Vagina (tissue), 2 donors: ENCODE data around the gene CCRL2.

ENCODE experiments used
- POLR2A ChIP-seq, 2 donors: fragments of 450-650 bp; IDR thresholded peaks; one replicate each; pipeline ENCODE4 v1.6.1; 2017; ENCODE audit warnings: antibody characterized with exemption in 2 of 2, mild to moderate bottlenecking in 2 of 2, moderate library complexity in 2 of 2
- TF ChIP-seq, protein P1 (sequence below), 3 experiments: fragments of 450-650 bp in 2 of 3; fragments of 200-600 bp in 1 of 3; sonication (generic) in 1 of 3; IDR thresholded peaks; one replicate each; pipeline ENCODE4 v1.5.1; 2017 to 2019; ENCODE audit warnings: antibody characterized with exemption in 3 of 3, mild to moderate bottlenecking in 2 of 3, moderate library complexity in 2 of 3

DNA sequence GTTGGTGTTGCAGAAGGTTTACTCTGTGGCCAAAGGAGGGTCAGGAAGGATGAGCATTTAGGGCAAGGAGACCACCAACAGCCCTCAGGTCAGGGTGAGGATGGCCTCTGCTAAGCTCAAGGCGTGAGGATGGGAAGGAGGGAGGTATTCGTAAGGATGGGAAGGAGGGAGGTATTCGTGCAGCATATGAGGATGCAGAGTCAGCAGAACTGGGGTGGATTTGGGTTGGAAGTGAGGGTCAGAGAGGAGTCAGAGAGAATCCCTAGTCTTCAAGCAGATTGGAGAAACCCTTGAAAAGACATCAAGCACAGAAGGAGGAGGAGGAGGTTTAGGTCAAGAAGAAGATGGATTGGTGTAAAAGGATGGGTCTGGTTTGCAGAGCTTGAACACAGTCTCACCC, 32.3 kb upstream of the CCRL2 start:
- TF ChIP-seq, protein P1, sequence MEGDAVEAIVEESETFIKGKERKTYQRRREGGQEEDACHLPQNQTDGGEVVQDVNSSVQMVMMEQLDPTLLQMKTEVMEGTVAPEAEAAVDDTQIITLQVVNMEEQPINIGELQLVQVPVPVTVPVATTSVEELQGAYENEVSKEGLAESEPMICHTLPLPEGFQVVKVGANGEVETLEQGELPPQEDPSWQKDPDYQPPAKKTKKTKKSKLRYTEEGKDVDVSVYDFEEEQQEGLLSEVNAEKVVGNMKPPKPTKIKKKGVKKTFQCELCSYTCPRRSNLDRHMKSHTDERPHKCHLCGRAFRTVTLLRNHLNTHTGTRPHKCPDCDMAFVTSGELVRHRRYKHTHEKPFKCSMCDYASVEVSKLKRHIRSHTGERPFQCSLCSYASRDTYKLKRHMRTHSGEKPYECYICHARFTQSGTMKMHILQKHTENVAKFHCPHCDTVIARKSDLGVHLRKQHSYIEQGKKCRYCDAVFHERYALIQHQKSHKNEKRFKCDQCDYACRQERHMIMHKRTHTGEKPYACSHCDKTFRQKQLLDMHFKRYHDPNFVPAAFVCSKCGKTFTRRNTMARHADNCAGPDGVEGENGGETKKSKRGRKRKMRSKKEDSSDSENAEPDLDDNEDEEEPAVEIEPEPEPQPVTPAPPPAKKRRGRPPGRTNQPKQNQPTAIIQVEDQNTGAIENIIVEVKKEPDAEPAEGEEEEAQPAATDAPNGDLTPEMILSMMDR (IDR thresholded peaks at IDR 0.05) = no peak
- TF ChIP-seq POLR2A (IDR thresholded peaks at IDR 0.05) = no peak
